HS-5 (cell line): ENCODE measurements around the gene NUP210.

Source experiments
- DNase-seq: peaks from one replicate; pipeline ENCODE4 v3.0.0-alpha.2; 2012; ENCODE audit warnings: low read depth

NUP210 gene

DNA sequence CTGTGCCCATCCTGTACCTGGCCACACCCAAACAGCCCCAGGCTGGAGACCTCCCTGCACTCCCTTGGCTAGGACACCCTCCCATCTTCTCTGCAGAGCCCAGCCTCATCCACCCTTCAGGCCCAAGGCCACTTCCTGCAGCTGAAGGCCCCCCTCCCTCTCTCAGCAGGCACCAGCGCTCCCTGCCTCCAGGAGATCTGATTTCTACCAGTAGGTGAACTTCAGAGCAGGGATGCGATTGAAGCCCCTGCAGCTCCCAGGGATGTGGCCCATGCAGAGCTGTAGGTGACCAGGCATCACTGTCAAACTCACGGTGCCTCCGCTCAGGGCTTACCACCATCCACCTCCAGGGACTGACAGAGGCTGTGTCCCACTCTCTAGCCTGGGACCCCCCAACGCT, 96.3 kb downstream of the NUP210 start:
- DNase-seq: no peak

DNA sequence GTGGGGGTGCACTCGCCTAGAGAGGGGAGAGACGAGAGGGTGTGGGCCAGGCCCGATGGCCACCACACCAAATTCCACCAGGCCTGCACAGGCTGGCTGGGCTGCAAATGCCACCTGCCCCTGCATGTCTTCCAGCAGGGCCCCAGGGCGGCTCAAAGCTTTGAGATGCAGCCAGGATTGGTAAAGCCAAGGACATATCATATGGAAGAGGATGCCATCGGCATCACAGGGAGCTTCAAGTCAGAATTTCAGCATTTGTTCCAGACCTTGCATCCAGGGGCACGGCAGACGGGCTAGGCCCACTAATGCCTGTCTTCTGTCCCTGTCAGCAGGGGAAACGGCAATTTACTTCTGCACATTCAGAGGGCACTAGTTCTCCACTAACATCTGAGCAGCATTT, 97.8 kb downstream of the NUP210 start:
- DNase-seq: no peak

- no peak for DNase-seq
Observed at GRCh38 chr3:13319564-13320220, 100.4 kb downstream of the NUP210 start.

DNA sequence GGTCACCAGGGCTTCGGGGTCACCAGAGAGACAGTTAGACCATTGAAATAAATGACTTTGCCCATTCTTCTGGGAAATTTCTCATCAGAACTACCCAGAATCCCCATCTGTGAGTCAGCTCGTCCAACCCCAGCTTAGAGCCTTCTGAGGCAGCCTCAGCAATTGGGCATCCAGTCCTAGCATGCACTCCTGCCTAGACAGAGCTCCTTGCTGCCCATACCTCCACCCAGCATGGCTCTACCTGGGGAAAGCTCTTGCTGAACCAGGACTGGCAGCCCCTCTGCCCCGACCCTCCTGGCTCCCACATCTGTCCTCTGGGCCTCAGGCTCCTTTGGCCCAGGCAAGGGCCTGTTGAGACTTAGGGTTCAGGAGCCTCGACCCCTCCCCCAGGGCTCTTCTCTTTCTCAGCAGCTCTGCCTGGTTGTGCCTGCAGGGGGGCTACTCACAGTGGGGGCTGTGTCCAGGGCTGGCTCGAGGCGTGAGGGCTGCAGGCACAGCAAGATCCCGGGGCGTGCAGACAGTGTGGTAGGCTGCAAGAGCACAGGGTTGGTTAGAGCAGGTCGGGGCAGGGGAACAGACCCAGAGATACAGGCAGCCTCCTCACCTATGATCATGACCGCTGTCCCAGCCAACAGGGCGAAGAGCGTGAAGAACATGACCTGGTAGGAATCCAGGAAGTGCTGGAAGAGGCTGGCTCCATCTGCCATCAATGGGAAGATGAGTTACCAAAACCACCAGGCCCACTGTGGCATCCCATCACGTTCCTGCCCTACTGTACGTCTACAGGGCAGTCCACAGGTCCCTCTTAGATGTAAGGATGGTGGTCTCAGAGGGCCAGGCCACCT, 101.3 kb downstream of the NUP210 start:
- no peak for DNase-seq

- DNase-seq: no peak
Observed at GRCh38 chr3:13317596-13318320, 102.4 kb downstream of the NUP210 start.

DNA sequence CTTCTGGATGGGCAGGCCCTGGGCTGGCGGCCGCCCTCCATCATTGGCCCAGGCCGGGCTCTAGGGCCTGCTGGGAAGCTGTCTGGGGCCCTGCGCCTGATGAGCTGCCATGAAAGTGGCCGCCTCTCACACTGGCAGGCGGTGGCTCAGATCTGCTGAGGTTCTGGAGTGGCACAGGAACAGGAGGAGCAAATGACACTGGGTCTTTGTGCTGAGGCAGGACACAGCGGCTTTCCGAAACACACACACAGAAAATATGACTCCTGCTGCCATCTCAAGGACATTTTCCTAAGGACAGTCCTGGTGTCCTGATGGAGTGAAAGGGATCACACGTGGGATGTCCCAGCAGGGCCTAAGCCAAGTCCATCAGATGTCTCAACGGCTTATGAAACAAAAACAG, 103.5 kb downstream of the NUP210 start:
- DNase-seq: no peak

- no peak for DNase-seq
Observed at GRCh38 chr3:13314877-13315276, 105.2 kb downstream of the NUP210 start.

DNA sequence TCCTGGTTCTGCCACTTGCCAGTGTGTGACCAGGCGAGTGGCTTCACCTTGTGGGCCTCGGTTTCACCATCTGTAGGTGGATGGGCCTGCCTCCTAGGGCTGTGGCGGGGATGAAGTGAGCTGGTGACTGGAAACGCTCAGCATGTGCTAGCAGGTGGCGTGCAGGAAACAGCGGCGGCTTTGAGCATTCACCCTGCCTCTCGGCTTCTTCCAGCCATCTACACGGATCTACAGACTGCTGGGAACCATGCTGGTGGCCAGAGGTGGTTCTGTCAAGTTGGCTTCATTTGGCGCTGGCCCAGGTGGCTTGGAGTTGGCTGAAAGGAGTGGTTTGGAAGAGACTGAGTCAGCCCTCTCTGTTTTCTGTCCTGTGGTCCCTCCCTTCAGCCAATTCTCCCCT, 106.3 kb downstream of the NUP210 start:
- DNase-seq: no peak

DNA sequence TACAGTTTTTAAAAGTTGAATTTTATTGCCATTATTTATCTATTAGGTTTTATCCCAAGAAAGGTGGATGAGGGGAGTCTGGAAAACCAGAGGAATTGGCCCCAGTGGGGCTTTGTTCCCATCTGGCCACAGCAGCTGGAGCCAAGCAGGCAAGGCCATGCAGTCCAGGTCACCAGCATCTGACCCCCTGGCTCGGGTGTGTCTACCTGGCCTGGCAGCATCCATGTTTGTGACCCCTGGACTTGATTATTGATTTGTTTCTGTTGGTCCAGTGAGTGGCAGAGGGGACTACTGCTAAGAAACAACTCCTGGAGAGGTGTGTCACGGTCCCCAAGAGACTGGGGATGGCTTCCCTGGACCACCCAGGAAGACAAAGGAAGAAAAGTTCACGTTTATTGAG, 111.1 kb downstream of the NUP210 start:
- no peak for DNase-seq

DNA sequence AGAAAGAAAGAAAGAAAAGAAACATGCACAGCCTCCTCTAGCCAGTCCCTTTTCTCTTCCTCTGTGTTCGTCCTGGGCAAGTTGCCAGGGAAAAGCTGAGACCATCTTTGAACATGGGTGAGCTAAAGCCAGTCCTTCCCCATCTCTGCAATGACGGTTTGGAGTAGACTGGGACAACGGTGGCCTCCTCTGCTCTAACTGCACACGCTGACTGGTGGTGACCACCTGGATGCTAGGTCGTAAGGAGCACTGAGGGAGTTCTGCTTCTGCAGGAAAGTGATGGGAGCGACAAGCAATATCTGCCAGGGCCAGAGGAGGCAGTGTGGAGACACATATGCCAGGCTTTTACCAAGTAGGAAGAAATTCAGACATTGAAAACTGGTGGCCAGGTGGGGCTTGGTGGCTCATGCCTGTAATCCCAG, 111.7 kb downstream of the NUP210 start:
- no peak for DNase-seq

DNA sequence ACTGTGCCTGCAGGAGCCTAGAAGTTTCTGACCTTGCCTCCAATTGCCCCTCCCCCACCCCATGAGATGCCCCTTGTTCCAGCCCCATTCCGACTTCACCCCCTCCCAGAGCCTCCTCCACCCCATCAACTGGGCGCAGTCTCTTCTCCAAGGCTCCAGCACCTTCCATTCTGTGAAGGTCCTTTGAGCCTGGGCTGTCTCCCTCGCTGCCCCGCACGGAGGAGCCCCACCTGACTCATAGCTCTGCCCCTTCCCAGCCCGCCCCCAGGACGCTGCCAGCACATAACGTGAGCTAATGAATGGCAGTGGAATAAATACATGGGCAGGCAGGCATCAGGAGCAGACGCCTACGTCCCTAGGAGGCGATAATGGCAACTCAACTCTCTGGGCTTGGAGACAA, 113.1 kb downstream of the NUP210 start:
- DNase-seq: no peak

DNA sequence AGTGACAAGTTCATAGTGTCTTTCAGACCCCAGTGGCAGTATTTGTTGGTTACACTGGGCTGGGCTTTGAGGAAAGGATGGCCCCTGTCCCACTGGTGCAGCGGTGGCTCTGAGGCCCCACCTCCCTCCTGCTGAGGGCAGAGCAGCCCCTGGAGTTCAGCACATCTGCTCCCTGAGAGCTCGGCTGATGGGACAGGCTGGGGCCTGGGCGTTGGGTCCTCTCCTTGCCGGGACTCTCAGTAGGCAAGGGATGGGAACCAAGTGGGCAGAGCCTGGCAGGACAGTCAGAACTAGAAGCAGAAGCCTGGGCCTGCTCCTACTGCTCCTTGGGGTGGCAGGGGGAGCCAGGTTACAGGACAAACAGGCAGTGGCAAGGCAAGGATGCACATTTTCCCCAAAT, 114.5 kb downstream of the NUP210 start:
- DNase-seq: no peak

- no peak for DNase-seq
Observed at GRCh38 chr3:13303410-13303809, 116.7 kb downstream of the NUP210 start.

DNA sequence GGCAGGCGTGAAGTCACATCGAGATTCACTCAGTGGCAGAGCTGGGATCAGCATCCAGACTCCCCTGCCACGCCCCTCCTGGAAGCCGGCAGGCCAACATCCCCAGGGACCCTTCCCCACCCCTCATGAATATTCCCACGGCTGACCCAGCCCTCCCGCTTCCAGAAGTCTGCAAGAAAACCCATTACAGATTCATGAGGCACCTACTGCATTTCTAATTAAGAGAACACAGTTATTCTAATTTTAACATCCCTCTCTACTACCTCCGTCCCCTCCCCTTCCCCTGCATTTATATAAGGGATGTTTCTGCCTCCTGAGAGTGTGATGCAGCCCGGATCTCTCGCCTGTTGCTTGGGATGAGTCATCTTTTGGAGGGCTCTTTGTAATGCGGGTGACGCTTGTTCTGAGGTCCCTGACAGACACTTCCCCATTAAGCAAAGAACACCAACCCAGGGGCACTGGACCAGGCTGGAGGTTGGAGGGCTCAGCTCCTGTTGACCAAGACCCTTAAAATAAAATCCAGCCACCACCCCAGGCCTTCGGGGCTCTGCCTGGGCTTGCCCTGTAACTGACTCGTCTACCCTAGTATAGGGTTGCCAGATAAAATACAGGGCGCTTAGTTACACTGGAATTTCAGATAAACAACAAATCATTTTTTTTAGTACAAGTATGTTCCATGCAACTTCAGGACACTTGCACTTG, 118.7 kb downstream of the NUP210 start:
- DNase-seq: peak; percentile 11

GRCh38 chr3:13300546-13301285, 119.4 kb downstream of the NUP210 start:
- DNase-seq: no peak

DNA sequence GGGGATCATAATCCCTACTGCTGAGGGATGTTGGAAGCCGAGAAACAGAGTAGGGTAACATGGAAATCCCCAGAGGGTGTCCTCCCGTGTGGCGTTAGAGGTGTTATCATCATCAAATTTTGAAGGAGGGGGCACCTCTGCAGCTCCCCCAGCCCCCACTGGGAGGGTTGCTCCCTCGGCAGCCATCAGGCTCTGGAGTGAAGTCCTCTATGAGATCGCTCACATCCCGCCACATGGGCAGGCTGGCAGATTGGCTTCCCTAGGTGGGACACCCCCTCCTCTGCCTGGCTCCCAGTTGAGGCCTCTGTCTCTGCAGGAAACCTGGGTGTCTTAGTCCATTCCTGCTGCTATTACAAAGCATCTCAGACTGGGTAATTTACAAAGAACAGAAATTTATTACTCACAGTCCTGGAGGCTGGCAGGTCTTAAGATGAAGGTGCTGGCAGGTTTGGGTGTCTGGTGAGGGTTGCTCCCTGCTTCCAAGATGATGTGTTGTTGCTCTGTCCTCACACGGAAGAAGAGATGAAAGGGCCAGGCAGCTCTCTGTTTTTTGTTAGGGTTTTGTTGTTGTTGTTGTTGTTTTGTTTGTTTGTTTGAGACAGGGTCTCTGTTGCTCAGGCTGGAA, 120.5 kb downstream of the NUP210 start:
- no peak for DNase-seq

DNA sequence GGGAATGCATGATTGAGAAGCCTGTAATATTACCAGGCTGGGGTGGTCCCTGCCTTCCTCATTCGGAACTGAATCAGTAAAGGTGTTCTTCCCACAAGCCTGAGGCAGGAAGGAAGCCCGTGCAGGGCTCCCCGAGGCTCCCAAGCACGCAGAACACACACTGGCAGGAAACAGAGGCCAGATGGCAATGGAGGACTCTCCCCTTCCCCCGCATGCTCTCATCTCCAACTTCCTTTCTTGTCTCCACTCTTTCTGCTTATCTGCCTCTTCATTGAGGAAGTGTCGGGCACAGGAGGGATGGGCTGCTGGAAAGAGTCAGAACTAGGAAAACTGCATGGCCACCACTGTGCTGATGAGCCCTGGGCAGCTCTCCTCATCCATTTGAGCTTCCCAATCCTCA, 123.5 kb downstream of the NUP210 start:
- DNase-seq: no peak

DNA sequence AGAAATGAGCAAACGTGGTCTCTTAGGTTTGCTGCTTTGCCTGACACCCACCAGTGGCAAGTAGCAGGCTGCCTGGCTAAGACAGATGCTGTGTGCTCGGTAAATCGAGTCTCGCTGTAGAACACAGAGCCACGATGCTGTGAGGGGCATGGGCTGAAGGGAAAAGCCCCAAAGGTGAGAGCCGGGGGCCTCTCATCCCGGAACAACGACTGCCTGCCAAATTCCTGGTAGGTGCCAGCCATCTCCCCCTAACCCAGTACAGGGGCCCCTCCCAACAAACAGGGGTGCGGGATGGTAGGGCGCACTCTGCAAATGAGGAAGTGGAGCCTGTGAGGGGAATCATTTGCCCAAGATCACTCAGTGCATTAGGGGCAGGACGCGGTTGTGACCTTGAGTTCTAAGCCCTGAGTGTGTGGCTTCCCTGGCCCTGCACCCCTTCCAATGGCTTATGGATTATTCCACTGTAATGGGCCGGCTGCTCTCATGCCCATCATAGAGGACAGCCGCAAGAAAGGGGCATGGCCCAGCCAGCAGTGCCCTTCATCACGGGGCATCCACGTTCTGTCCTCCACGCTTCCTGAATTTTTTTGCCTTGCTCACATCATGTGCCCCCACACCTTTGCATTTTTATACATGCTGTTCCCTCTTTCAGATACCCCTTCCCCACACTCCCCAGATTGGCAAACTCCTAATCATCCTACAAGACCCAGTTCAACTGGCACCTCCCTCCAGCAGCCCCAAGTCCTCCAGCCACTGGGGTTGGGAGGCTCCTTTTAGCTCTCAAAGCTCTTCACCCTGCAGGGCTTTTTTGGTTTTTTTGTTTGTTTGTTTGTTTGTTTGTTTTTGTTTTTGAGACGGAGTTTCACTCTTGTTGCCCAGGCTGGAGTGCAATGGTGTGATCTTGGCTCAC, 125.4 kb downstream of the NUP210 start:
- no peak for DNase-seq

- DNase-seq: no peak
Observed at GRCh38 chr3:13292375-13292774, 127.7 kb downstream of the NUP210 start.

DNA sequence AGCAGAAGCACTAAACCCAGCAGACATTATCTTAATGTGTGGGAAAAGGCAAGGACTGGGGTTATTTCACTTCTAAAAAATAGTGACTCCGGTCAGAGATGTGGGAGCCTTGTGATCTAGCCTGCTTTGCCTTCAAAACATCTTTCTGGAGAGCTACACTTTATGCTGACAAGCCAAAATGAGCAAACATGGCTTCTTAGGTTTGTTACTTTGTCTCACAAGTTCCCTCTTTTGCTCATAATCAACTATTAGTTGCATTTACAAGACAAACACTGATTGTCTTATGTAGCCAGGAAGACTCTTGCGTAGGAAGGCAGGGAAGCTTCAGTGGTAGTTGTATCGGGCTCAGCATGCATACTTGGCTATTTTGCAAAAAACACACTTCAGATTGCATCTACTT, 129.2 kb downstream of the NUP210 start:
- DNase-seq: no peak
